Measurements from ENCODE around the gene PLA2G2F.

PLA2G2F gene

GRCh38 chr1:20192364-20192763 is 53.2 kb downstream of the PLA2G2F start:
- no peak for DNase-seq

GRCh38 chr1:20192871-20193411 is 53.8 kb downstream of the PLA2G2F start:
- DNase-seq, result no peak

- peak; percentile 22 for DNase-seq
Observed at GRCh38 chr1:20194224-20194623, 55.1 kb downstream of the PLA2G2F start.

GRCh38 chr1:20194757-20195461 is 55.8 kb downstream of the PLA2G2F start:
- DNase-seq, result peak; percentile 84

- DNase-seq, result no peak
Observed at GRCh38 chr1:20195462-20195780, 56.3 kb downstream of the PLA2G2F start.

- DNase-seq, result peak; percentile 87
Observed at GRCh38 chr1:20197329-20197791, 58.2 kb downstream of the PLA2G2F start.

GRCh38 chr1:20198296-20198695 is 59.2 kb downstream of the PLA2G2F start:
- no peak for DNase-seq

- peak; percentile 94 for DNase-seq
Observed at GRCh38 chr1:20198918-20199317, 59.8 kb downstream of the PLA2G2F start.

- peak; percentile 90 for DNase-seq
Observed at GRCh38 chr1:20199403-20199802, 60.3 kb downstream of the PLA2G2F start.

GRCh38 chr1:20199840-20200239 is 60.7 kb downstream of the PLA2G2F start:
- DNase-seq, result no peak

Data from hematopoietic multipotent progenitor cell treated with erythropoietin and hydrocortisone succinate and interleukin-3 and kit ligand, for 8 days (in vitro differentiated cells).